ENCODE results near the gene FUS. TPM values are rescaled to one million over a fixed set of nuclear protein-coding genes. Genes with fewer than 3 reads are reported as not detected.
"Not testable (repeated sequence)": the region's sequence is repeated elsewhere in the genome, so short reads cannot be mapped to it uniquely, and the experiment has no call there.

Gene FUS
- total RNA-seq, 1 donor from 2014 or later = 67.2 TPM

- DNase-seq (ENCODE audit: low read depth) = no peak
- H3K4me3 ChIP-seq (ENCODE audit: low read depth, low read length) = no peak overlapping the region
- no peak for TF ChIP-seq CTCF (conservative IDR thresholded peaks at IDR 0.05; ENCODE audit: low read depth, low read length)
These were observed 46.9 kb upstream of the FUS start for GRCh38 chr16:31133046-31133501.

GRCh38 chr16:31134091-31134571, 45.8 kb upstream of the FUS start:
- no peak for TF ChIP-seq CTCF (conservative IDR thresholded peaks at IDR 0.05; ENCODE audit: low read depth, low read length)
- H3K4me3 ChIP-seq (ENCODE audit: low read depth, low read length) = no peak overlapping the region
- DNase-seq (ENCODE audit: low read depth) = no peak

- H3K4me3 ChIP-seq (ENCODE audit: low read depth, low read length) = peak overlapping the region; percentile 49
- TF ChIP-seq CTCF (conservative IDR thresholded peaks at IDR 0.05; ENCODE audit: low read depth, low read length) = peak; percentile 4
- no peak for DNase-seq (ENCODE audit: low read depth)
These were observed 45.1 kb upstream of the FUS start for GRCh38 chr16:31134625-31135534.

GRCh38 chr16:31135535-31136286, 44.2 kb upstream of the FUS start, which contains the start of gene PRSS8:
Gene PRSS8, minus strand, starts transcription at chr16:31135727. Its CDS starts 229 bp downstream, at chr16:31135498.
- peak within 1 kb of the TSS; percentile 49 for H3K4me3 ChIP-seq (ENCODE audit: low read depth, low read length)
- no peak for DNase-seq (ENCODE audit: low read depth)
- TF ChIP-seq CTCF (conservative IDR thresholded peaks at IDR 0.05; ENCODE audit: low read depth, low read length) = no peak

- no peak overlapping the region for H3K4me3 ChIP-seq (ENCODE audit: low read depth, low read length)
These were observed 43.7 kb upstream of the FUS start for GRCh38 chr16:31136287-31136662.

GRCh38 chr16:31136822-31137499, 43.0 kb upstream of the FUS start:
- not testable (repeated sequence) for H3K4me3 ChIP-seq (ENCODE audit: low read depth, low read length); DNase-seq (ENCODE audit: low read depth)

More at GRCh38 chr16:31136287-31136662, 43.7 kb upstream of the FUS start:
- TF ChIP-seq CTCF (conservative IDR thresholded peaks at IDR 0.05; ENCODE audit: low read depth, low read length) = no peak
- no peak for DNase-seq (ENCODE audit: low read depth)

Measured in epithelial cell of proximal tubule (primary cell).